Renal pelvis (tissue), 4 donors: ENCODE data around the gene MTRR. TPM values are rescaled to one million over a fixed set of nuclear protein-coding genes. Genes with fewer than 3 reads are reported as not detected.
A peak's percentile ranks its signal among the peaks of the same experiment; 100 is the strongest.

Source experiments
- DNase-seq: peaks from one replicate; pipeline ENCODE4 v3.0.0-alpha.2; 2013
- polyA plus RNA-seq, 3 donors: library from polyadenylated mRNA; unstranded; fragments of 120-200 nt; gene quantifications; one replicate each; pipeline ENCODE4 v1.2.1, GENCODE V29; 2013; ENCODE audit not compliant: insufficient read length in 3 of 3

Gene MTRR
- polyA plus RNA-seq, 3 donors = 53.2 to 63.0 (median 59.5) TPM

DNA sequence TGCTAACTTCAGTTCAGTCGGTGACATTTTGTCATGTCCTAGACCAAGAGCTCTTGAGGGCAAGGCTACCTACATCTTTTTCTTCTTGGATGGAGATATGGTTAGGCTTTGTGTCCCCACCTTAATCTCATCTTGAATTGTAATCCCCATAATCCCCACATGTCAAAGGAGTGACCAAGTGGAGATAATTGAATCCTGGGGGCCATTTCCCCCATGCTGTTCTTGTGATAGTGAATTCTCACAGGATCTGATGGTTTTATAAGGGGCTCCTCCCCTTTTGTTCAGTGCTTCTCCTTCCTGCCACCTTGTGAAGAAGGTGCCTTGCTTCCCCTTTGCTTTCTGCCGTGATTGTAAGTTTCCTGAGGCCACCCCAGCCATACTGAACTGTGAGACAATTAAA lies 16.0 kb upstream of the MTRR start:
- DNase-seq = no peak

DNA sequence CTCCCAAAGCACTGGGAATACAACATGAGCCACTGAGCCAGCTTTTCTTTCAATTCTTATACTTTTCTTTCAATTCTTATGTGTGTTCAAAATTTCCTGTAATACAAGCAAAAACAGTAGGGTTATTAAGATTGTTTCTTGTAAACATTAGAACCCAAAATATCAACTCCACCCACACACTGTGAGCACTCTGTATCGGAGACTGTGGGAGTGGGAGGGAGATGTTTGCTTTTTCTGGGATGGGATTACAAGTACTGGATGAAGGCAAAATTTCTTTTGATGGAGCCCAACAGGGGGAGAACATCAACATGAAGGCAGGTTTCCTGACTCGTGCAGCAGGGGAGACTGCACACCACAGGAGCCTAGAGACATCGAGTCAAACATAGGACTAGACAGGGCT lies 13.3 kb upstream of the MTRR start:
- DNase-seq = no peak

DNA sequence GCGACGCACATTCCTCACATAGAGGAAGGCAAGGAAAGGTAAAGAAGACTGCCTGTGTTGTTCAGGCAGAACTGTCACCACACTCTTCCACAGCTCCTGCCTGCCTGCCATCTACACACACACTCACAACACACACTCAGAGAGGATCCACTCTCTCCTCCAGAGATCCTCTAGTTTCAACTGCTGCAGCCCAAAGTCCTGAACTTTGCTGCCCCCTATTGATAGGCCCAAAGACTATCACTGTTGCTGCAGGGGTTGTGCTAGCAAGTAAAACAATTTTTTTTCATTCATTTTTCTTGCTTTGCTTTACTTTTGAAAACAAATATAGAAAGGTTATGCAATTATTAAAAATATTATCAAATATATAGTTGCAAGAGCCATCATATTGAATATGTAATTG lies 12.1 kb upstream of the MTRR start:
- DNase-seq = peak; percentile 28

DNA sequence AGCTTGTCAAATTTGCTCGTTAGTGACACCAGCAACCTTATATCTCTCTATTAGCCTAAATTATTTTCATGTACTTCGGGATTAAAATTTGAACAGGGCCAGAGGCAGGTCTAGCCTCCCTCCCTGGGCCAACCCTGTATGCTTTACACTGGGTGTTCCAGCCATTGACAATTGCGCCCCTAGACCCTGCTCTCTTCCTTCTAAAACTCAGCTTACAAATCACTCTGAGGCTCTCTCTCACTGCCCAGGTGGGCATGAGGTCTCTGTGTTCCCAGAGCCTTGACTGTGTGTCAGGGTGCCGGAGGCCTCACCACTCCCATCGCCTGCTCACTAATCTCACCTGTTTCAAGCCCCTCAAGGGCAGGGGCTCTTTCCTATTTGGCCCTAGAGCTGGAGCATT lies 11.6 kb upstream of the MTRR start:
- no peak for DNase-seq

DNA sequence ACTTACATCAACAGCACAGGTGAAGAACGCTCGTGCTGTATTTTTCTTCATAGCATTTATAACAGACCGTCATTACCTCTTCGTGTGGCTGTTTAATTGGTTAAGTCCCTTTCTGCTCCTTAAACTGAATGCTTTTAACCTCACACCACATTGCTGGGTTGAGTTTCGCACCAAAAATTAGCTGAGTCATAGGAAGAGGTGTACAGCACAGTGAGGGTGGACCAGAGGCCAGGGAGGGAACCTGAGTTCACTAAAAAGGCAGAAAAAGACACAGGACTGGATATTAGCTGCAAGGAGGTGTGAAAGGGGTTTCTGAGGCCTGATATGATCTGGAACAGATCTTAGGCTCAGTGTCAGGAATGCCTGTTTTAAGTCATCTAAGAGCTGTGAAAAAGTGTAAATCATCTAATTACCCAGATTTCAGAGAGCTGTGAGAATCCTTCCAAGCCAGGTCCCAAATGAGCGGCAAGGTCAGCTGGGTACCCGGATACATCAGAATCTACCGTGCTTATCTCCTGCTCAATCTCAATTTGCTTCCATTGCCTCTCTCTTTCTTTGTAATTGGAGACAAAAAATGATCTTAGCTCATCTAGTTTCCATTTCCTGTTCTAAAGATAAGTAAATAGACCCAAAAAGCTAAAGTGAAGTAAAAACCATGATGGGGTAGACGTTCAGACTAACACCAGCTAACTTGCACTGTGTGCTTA lies 10.9 kb upstream of the MTRR start:
- DNase-seq = no peak

DNA sequence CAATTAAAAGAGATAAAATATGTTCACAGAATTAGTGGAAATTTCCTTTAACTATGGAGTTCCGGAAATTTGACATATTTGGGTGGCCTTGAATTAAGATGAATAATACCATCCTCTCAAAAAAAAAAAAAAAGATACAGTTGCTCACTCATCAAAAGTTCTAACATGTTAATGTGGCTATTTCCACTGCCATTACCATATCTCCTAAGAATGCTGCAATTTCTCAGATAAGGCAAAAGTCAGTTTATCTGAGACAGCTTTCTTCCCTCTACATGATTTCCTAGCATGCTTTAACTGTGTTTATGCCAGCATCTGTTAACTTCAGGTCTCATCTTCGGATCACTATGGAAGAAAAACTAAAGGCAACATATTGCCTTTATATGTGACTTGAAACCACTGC lies 2.8 kb upstream of the MTRR start:
- DNase-seq = no peak

DNA sequence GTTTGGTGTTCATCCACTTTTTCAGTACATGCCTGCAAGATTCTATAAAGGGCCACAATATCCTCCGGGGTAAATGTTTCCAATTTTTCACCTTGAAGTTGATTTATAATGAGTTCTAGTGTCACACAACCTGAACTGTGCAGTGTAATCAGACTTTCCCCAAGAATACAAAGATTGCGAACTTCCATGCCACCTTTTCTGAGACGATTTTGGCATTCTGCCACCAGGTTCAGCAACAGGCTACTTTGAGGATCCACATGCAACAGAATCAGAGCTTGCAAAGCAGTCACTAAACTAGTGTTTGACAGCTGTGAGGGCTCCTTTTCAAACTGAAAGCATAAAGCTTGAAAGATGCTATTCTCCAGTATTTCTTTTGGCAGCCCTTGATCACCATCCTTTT lies 1.7 kb upstream of the MTRR start:
- DNase-seq = no peak

DNA sequence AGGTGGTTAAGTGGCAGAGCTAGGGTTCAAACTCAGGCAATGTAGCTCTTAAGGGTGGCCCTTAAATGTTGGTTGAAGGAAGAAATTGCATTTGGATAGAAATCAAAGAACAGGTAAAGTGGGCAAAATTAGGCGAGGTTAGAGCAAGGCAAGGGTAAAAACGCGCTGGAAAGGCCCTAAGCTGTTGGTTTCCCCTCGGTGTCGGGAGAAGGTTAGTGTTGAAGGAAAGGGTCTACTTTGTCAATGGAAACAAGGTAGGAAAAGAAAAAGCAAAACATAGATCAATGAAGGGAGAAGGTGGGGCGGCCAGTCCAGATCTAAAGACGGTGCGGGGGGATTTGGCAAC lies 548 bp upstream of the MTRR start:
- DNase-seq = no peak

DNA sequence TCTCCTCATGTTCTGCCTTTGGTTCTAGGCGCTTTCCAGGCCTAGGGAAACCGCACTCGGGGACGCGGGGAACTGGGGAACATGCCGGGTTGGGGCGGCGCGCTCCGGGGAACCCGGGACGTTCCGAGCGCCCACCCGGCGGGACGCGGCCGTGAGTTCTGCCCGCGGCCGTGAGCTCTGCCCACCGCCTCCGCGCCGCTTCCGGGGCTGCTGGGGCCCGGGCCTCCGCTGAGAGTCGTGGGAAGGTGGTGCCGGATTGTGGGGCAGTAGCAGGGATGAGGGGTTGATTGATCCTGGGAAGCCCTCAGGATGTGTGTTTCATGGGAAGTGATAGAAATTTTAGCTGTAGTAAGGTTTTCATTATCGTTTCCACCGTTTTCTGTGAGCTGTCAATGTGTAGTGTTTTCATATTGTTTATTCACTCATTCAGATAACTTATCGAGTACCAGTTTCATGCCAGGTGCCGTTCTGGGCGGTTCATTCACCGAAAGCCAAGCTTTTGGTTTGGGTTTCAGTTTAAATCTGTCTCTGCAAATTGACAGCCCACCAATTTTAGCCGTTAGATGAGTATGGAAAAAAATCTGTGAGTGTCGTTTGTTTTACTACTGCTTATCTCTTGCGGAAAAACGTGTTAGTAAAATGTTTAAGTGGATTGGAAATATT lies 657 bp downstream of the MTRR start:
- DNase-seq = no peak

DNA sequence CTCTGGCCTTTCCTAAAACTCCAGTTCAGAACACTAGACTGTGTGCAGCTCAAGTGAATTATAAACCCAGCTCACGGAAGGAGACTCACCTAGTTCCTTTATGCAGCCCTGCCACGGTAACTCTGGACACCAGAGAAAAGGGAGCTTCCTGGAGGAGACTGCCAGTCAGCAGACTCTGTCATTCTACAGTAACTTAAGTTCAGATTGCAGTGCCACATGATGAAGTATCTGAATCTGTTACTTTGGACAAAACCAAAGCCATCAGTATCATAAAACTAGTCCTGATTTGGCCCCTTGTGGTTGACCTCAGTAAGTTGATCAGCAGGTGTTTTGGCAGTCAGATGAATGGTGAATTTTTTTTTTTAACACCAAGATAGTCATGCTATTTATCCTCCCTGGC lies 2.7 kb downstream of the MTRR start:
- no peak for DNase-seq

DNA sequence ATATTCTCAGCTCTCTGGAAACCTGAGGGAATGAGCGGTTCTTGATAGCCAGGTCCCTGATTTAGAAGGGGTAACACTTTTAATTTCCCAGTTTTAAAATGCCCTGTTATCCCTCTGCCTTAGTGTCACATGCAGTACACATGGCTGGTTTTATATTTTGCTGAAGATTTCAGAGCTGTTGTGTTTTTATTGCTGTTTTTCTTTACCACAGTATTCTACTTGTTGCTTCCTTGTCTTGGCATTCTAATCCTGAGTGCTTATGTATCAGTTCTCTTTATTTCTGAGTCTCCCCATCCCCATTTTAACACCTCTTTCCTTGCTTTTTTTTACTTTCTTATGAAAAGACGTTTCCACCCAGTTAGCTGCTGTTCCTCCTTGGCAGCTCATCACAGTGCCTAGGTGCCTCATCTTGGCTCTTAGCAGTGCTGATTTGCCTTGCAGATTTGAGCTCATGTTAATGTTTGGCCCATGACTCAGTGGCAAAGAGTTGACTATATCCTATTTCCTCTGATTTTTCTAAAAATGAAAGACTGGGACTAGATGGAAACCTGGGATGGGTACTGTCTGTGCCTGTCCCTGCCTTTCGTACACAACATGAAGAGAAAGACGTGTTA lies 3.7 kb downstream of the MTRR start:
- DNase-seq = no peak

DNA sequence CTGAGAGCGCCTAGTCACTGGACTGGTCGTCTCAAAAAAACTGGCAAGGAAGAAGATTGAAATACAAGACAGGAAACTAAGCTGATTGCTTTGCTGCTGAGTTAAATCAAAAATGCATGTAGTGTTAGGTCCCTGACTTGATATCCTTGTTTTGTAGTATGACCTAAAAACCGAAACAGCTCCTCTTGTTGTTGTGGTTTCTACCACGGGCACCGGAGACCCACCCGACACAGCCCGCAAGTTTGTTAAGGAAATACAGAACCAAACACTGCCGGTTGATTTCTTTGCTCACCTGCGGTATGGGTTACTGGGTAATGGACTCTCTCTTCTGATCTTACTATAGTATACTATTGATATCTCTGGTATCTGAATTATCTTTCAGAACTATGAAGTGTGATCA lies 4.3 kb downstream of the MTRR start:
- DNase-seq = no peak

DNA sequence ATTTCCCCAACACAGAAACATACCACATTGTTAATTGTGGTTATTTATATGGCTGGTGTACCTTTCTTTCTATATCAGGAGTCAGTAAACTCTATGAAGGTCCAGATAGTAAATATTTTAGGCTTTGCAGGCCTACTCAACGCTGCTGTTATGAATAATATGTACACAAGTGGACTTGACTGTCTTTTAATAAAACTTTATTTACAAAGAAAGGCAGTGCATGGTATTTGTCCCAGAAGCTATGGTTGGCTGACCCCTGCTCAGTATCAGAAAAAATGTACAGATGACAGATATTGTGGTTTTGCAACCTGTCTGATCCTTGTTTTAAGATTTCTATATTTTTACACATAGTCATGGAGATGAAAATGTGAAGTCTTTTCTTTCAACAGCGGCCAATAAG lies 5.7 kb downstream of the MTRR start:
- DNase-seq = no peak

DNA sequence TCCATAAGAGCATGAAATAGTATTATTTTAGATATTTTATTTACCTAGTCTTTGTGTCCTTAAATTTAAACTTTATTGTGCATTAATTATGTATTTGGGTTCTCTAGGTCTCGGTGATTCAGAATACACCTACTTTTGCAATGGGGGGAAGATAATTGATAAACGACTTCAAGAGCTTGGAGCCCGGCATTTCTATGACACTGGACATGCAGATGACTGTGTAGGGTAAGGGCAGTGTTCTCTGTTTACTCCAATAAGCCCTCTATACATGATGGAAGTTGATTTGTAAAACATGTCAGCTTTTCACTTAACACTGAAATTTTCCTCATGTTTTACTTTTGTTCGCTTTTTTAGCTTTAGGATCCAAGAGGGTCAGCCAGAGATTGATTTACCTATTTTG lies 6.2 kb downstream of the MTRR start:
- no peak for DNase-seq

DNA sequence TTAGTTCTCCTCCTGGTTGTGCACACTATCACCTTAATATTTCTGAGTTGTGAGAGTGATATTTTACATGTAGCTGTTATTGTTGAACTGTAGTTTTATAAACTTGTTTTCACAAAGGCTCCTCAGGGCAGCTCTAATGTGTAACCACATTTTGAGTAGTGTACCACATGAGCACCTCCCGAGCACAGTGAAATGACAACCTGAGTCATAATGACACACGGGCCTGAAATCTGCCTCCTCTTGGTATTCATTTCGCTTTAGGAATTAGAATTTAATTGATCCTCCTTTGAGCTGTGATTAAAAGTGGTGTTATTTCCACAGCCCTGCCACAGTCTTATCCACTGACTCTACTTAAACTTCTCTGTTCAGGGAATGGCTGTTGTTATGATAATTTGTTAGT lies 7.9 kb downstream of the MTRR start:
- DNase-seq = no peak

DNA sequence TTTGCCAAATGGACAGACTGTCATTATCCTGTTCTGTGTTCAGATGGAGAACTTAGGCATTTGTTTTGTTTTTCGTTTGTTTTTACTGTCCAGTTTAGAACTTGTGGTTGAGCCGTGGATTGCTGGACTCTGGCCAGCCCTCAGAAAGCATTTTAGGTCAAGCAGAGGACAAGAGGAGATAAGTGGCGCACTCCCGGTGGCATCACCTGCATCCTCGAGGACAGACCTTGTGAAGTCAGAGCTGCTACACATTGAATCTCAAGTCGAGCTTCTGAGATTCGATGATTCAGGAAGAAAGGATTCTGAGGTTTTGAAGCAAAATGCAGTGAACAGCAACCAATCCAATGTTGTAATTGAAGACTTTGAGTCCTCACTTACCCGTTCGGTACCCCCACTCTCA lies 8.9 kb downstream of the MTRR start:
- DNase-seq = no peak

DNA sequence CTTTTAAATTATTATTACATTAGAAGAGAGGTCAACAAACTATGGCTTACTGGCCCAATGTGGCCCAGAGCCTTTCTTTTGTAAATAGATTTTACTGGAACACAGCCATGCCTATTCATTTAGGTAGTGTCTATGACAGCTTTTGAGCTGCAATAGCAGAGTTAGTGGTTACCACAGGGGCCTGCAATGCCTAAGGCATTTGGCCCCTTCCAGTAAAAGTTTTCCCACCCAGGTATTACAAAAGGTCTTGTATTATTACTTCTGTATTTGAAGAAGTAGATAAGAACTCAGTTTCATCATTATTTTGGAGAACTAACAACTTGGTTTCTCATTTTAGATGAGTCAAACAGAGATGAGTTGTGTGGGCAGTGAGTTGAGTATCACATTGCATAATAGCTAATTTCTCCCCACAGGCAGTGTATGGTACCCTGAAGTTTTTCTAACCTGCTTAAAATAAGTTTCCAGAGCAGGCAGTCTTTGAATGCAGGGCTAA lies 9.5 kb downstream of the MTRR start:
- DNase-seq = no peak

DNA sequence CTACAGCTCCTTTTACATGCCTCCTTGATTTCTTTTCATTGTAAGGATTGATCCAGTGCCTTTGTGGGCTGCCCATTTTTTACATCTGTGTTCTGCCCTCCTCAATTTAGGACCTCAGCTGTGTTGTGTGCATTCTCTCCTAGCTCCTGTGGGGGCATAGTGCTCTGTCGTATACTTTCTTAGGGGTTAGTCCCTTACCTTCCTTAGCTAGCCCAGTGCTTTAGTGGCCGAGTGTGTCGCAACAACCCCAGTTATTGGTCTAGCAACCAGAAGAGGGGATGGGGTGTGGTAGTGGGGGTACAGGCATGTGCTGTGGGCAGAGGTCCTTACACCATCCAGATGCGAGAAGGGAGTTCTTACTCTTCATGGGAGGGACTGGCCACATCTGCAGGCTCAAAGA lies 12.1 kb downstream of the MTRR start:
- DNase-seq = no peak

DNA sequence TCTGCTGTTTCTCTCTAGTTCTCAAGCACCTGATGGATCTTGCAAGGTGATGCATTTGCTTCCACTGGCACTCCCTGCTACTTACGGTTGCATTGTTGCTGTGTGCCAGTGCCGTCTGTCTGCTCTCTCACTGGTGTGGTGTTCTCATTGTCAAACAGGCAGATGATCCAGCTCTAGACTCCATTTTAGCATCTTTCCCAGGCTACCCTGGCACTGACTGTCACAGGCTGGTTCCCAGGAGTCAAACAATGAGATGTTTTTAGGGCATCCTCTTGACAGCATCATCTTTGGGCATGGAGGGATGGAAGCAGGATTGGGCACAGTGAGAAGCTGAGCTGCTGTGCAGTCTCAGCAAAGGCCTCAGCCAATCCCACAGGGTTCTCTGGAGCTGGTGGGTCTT lies 12.9 kb downstream of the MTRR start:
- no peak for DNase-seq

DNA sequence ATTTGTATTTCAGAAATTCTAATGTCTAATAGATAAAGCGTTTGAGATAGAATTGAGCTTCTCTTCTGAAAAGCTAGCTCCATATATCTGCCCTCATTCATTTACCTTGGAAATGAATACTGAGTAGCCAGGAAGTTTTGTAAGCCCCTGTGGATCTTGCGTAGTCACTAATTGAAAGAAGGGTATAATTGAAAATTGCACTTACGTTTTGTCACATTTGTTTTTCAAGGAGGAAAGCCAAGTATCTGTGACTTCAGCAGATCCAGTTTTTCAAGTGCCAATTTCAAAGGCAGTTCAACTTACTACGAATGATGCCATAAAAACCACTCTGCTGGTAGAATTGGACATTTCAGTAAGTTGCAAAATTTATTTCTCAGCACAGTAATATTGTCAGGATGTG lies 14.0 kb downstream of the MTRR start:
- no peak for DNase-seq

DNA sequence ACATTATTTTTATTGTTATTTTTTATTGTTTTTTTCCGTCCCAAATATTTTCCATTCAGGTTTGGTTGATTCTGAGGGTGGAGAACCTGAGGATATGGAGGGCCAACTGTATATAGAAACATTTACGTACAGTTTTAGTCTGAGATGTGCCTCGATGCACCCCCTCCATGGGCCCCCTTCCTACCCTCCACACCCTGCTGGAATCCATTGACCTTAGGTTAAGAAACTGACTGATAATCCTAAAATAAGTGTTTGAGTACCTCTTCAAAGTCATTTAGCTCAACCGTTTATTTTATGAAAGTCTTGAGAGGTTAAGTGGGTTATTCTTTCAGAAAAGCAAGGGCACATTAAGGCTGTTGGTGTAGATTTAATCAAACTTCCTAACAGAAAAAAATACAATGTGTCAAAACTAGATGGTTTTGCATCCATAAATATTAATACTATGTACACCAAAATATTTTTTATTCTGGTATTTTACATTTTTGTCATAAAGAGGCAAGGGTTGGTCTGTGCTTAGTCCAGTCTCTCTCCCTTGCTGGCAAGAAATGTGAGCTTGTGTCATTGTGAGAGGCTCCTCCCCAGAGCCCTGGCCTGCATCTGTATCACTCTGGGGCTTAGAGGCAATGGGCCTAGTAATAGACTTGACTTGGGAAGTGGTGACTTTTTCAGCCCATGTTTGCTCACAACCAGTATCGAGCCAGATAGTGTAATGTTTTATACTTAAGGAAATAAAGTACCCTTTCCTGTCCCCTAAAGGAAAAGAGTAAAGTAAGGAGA lies 15.7 kb downstream of the MTRR start:
- no peak for DNase-seq

DNA sequence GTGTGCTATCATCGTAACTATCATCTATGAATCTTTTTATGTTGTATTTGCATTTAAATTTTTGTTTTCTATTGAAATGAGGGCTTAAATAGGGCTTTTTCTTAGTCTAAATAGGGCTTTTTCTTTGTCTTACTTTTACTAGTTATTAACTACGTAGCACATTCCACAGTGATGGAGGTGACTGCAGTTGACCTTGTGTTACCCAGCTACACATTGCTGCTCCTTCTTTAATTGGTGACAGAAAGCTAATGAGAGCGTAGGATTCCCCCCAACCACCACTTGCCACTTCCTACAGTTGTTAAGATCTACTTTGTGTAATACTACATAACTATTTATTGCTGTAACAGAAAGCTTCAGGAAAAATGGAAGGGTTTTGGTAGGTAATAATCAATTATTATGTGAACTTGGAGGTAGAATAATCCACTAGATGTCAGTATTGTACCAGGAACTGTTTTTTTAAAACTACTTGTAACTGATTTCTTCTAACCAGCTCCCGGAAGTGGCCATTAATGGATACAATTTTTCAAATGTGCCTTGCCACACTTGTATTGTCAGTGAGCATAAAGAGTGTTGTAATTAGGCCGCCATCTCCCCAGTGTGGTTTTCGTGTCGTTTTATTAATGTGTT lies 18.0 kb downstream of the MTRR start:
- peak; percentile 37 for DNase-seq
